ENCODE results near the gene NTNG2.

- TF ChIP-seq CTCF (IDR thresholded peaks at IDR 0.05) (no peak), POLR2AphosphoS5 (IDR thresholded peaks at IDR 0.05; ENCODE audit: insufficient read depth in 1 of 2, low read depth in 1 of 2) (no peak)
These were observed 64.9 kb downstream of the NTNG2 start for GRCh38 chr9:132226571-132227430.

Measured in vagina (tissue), 2 donors.